Mucosa of stomach (tissue), 1 donor: ENCODE results near the gene GABARAP.

Source experiments
- H3K27me3 ChIP-seq: one replicate; pipeline ENCODE4 v1.7.0; 2013; ENCODE audit warnings: mild to moderate bottlenecking, low read length; ENCODE audit not compliant: control insufficient read depth, insufficient read depth
- H3K36me3 ChIP-seq: one replicate; pipeline ENCODE4 v1.7.0; 2013; ENCODE audit warnings: low read length; ENCODE audit not compliant: control insufficient read depth, insufficient read depth
- H3K4me1 ChIP-seq: one replicate; pipeline ENCODE4 v1.7.0; 2013; ENCODE audit warnings: mild to moderate bottlenecking, low read length; ENCODE audit not compliant: control insufficient read depth, insufficient read depth
- H3K4me3 ChIP-seq: one replicate; pipeline ENCODE4 v1.7.0; 2013; ENCODE audit warnings: low read length
- H3K9ac ChIP-seq: one replicate; pipeline ENCODE4 v1.7.0; 2013; ENCODE audit warnings: mild to moderate bottlenecking, low read length, moderate library complexity
- H3K9me3 ChIP-seq: one replicate; pipeline ENCODE4 v1.7.0; 2013; ENCODE audit warnings: mild to moderate bottlenecking, low read length, moderate library complexity; ENCODE audit not compliant: control insufficient read depth
- donor health status: Pancreatic carcinoma.

The GABARAP gene

GRCh38 chr17:7243453-7243729 lies 1.1 kb upstream of the GABARAP start:
- no peaks in the 10 kb centered on the region for H3K27me3 ChIP-seq
- H3K4me1 ChIP-seq = peaks cover 19% of the 10 kb centered on the region
- no peaks in the 10 kb centered on the region for H3K9me3 ChIP-seq
- H3K4me3 ChIP-seq = peak overlapping the region; percentile 82
- peak overlapping the region; percentile 90 for H3K9ac ChIP-seq
- H3K36me3 ChIP-seq = peaks cover 9% of the 10 kb centered on the region

GRCh38 chr17:7242717-7243452 lies 636 bp upstream of the GABARAP start:
- peaks cover 9% of the 10 kb centered on the region for H3K36me3 ChIP-seq
- no peaks in the 10 kb centered on the region for H3K27me3 ChIP-seq

GRCh38 chr17:7241090-7241733 lies 1.0 kb downstream of the GABARAP start:
- no peaks in the 10 kb centered on the region for H3K27me3 ChIP-seq
- peaks cover 27% of the 10 kb centered on the region for H3K4me1 ChIP-seq
- peaks cover 9% of the 10 kb centered on the region for H3K36me3 ChIP-seq
- H3K9ac ChIP-seq = peak overlapping the region; percentile 90
- H3K9me3 ChIP-seq = no peaks in the 10 kb centered on the region
- peak overlapping the region; percentile 82 for H3K4me3 ChIP-seq

More at GRCh38 chr17:7242717-7243452, 636 bp upstream of the GABARAP start:
- Histone ChIP-seq H3K4me3 (peak overlapping the region; percentile 82), H3K9ac (peak overlapping the region; percentile 90), H3K9me3 (no peaks in the 10 kb centered on the region), H3K4me1 (peaks cover 19% of the 10 kb centered on the region)

GRCh38 chr17:7240375-7240774 lies 1.9 kb downstream of the GABARAP start:
- Histone ChIP-seq H3K4me1 (peaks cover 32% of the 10 kb centered on the region), H3K36me3 (peaks cover 11% of the 10 kb centered on the region), H3K4me3 (no peak overlapping the region), H3K27me3 (no peaks in the 10 kb centered on the region), H3K9me3 (no peaks in the 10 kb centered on the region), H3K9ac (no peak overlapping the region)

GRCh38 chr17:7239091-7240027 lies 2.9 kb downstream of the GABARAP start, which contains the start of gene PHF23:
Gene PHF23, minus strand, starts transcription at chr17:7239457. Its CDS starts 178 bp downstream, at chr17:7239279.
- Histone ChIP-seq H3K9me3 (no peaks in the 10 kb centered on the region), H3K4me1 (peaks cover 42% of the 10 kb centered on the region), H3K9ac (peak within 1 kb of the TSS; percentile 93), H3K36me3 (peaks cover 10% of the 10 kb centered on the region), H3K4me3 (peak within 1 kb of the TSS; percentile 69), H3K27me3 (no peaks in the 10 kb centered on the region)

- Histone ChIP-seq H3K9me3 (no peaks in the 10 kb centered on the region), H3K27me3 (no peaks in the 10 kb centered on the region), H3K36me3 (peaks cover 5% of the 10 kb centered on the region), H3K4me1 (peaks cover 42% of the 10 kb centered on the region), H3K4me3 (peak overlapping the region; percentile 69), H3K9ac (peak overlapping the region; percentile 93)
These were observed 3.7 kb downstream of the GABARAP start for GRCh38 chr17:7238420-7239090.

- peaks cover 5% of the 10 kb centered on the region for H3K36me3 ChIP-seq
- H3K4me3 ChIP-seq = peak overlapping the region; percentile 1
- no peaks in the 10 kb centered on the region for H3K27me3 ChIP-seq
- H3K4me1 ChIP-seq = peaks cover 47% of the 10 kb centered on the region
- H3K9ac ChIP-seq = peak overlapping the region; percentile 93
- no peaks in the 10 kb centered on the region for H3K9me3 ChIP-seq
These were observed 4.4 kb downstream of the GABARAP start for GRCh38 chr17:7237761-7238419.

GRCh38 chr17:7237266-7237760 lies 4.9 kb downstream of the GABARAP start:
- Histone ChIP-seq H3K27me3 (no peaks in the 10 kb centered on the region), H3K9me3 (no peaks in the 10 kb centered on the region), H3K9ac (peak overlapping the region; percentile 6), H3K36me3 (peaks cover 5% of the 10 kb centered on the region), H3K4me1 (peaks cover 47% of the 10 kb centered on the region), H3K4me3 (peak overlapping the region; percentile 1)

- peaks cover 5% of the 10 kb centered on the region for H3K36me3 ChIP-seq
- peaks cover 47% of the 10 kb centered on the region for H3K4me1 ChIP-seq
- H3K4me3 ChIP-seq = peak overlapping the region; percentile 1
- no peaks in the 10 kb centered on the region for H3K9me3 ChIP-seq
- no peak overlapping the region for H3K9ac ChIP-seq
- H3K27me3 ChIP-seq = no peaks in the 10 kb centered on the region
These were observed 5.4 kb downstream of the GABARAP start for GRCh38 chr17:7236808-7237207.

- H3K4me1 ChIP-seq = peaks cover 41% of the 10 kb centered on the region
- H3K36me3 ChIP-seq = peaks cover 5% of the 10 kb centered on the region
- peak overlapping the region; percentile 8 for H3K9ac ChIP-seq
- no peak overlapping the region for H3K4me3 ChIP-seq
- no peaks in the 10 kb centered on the region for H3K9me3 ChIP-seq
- no peaks in the 10 kb centered on the region for H3K27me3 ChIP-seq
These were observed 6.3 kb downstream of the GABARAP start for GRCh38 chr17:7235693-7236665.
